ENCODE results near the gene MYL7.

MYL7 gene

GRCh38 chr7:44141221-44141850 is at the start of gene MYL7:
Gene MYL7, minus strand, starts transcription at chr7:44141332. Its CDS starts 27 bp downstream, at chr7:44141305.
- Histone ChIP-seq H3K36me3 (ENCODE audit: control insufficient read depth in 1 of 2, insufficient read depth in 2 of 2, low read length in 2 of 2) (no peaks in the 10 kb centered on the region), H3K4me1 (ENCODE audit: control insufficient read depth in 1 of 2, insufficient read depth in 2 of 2, low read length in 2 of 2) (peaks cover 0 to 15% of the 10 kb centered on the region in 2 donors), H3K4me3 (ENCODE audit: low read depth in 1 of 2, low read length in 2 of 2) (no peak within 1 kb of the TSS), H3K27ac (ENCODE audit: low read length) (no peak within 1 kb of the TSS), H3K27me3 (ENCODE audit: low read depth, low read length) (no peaks in the 10 kb centered on the region), H3K9me3 (ENCODE audit: control insufficient read depth in 1 of 2, low read length in 2 of 2) (no peaks in the 10 kb centered on the region)

GRCh38 chr7:44189993-44190872 is 49.1 kb upstream of the MYL7 start:
- no peaks in the 10 kb centered on the region for H3K4me1 ChIP-seq (ENCODE audit: control insufficient read depth in 1 of 2, insufficient read depth in 2 of 2, low read length in 2 of 2)
- no peak overlapping the region for H3K27ac ChIP-seq (ENCODE audit: low read length)
- H3K4me3 ChIP-seq (ENCODE audit: low read depth in 1 of 2, low read length in 2 of 2) = no peak overlapping the region
- no peaks in the 10 kb centered on the region for H3K9me3 ChIP-seq (ENCODE audit: control insufficient read depth in 1 of 2, low read length in 2 of 2)
- H3K27me3 ChIP-seq (ENCODE audit: low read depth, low read length) = no peaks in the 10 kb centered on the region
- H3K36me3 ChIP-seq (ENCODE audit: control insufficient read depth in 1 of 2, insufficient read depth in 2 of 2, low read length in 2 of 2) = no peaks in the 10 kb centered on the region

- Histone ChIP-seq H3K36me3 (ENCODE audit: control insufficient read depth in 1 of 2, insufficient read depth in 2 of 2, low read length in 2 of 2) (no peaks in the 10 kb centered on the region), H3K27ac (ENCODE audit: low read length) (no peak within 1 kb of the TSS), H3K9me3 (ENCODE audit: control insufficient read depth in 1 of 2, low read length in 2 of 2) (no peaks in the 10 kb centered on the region), H3K27me3 (ENCODE audit: low read depth, low read length) (no peaks in the 10 kb centered on the region), H3K4me1 (ENCODE audit: control insufficient read depth in 1 of 2, insufficient read depth in 2 of 2, low read length in 2 of 2) (no peaks in the 10 kb centered on the region), H3K4me3 (ENCODE audit: low read depth in 1 of 2, low read length in 2 of 2) (no peak within 1 kb of the TSS)
Measured at GRCh38 chr7:44189286-44189992, 48.3 kb upstream of the MYL7 start, which contains the start of gene GCK. Gene GCK, minus strand, starts transcription at chr7:44189439. Its CDS starts 486 bp downstream, at chr7:44188953.

GRCh38 chr7:44188480-44189225 is 47.5 kb upstream of the MYL7 start:
- no peaks in the 10 kb centered on the region for H3K4me1 ChIP-seq (ENCODE audit: control insufficient read depth in 1 of 2, insufficient read depth in 2 of 2, low read length in 2 of 2)
- H3K27ac ChIP-seq (ENCODE audit: low read length) = no peak overlapping the region
- H3K4me3 ChIP-seq (ENCODE audit: low read depth in 1 of 2, low read length in 2 of 2) = no peak overlapping the region
- H3K27me3 ChIP-seq (ENCODE audit: low read depth, low read length) = no peaks in the 10 kb centered on the region
- H3K36me3 ChIP-seq (ENCODE audit: control insufficient read depth in 1 of 2, insufficient read depth in 2 of 2, low read length in 2 of 2) = no peaks in the 10 kb centered on the region
- H3K9me3 ChIP-seq (ENCODE audit: control insufficient read depth in 1 of 2, low read length in 2 of 2) = no peaks in the 10 kb centered on the region

- H3K36me3 ChIP-seq (ENCODE audit: control insufficient read depth in 1 of 2, insufficient read depth in 2 of 2, low read length in 2 of 2) = no peaks in the 10 kb centered on the region
- H3K4me1 ChIP-seq (ENCODE audit: control insufficient read depth in 1 of 2, insufficient read depth in 2 of 2, low read length in 2 of 2) = no peaks in the 10 kb centered on the region
- peaks cover 0 to 4% of the 10 kb centered on the region in 2 donors for H3K9me3 ChIP-seq (ENCODE audit: control insufficient read depth in 1 of 2, low read length in 2 of 2)
- no peaks in the 10 kb centered on the region for H3K27me3 ChIP-seq (ENCODE audit: low read depth, low read length)
- H3K27ac ChIP-seq (ENCODE audit: low read length) = no peak overlapping the region
- no peak overlapping the region for H3K4me3 ChIP-seq (ENCODE audit: low read depth in 1 of 2, low read length in 2 of 2)
Measured at GRCh38 chr7:44187636-44188416, 46.7 kb upstream of the MYL7 start.

- no peaks in the 10 kb centered on the region for H3K27me3 ChIP-seq (ENCODE audit: low read depth, low read length)
- no peak overlapping the region for H3K4me3 ChIP-seq (ENCODE audit: low read depth in 1 of 2, low read length in 2 of 2)
- no peaks in the 10 kb centered on the region for H3K36me3 ChIP-seq (ENCODE audit: control insufficient read depth in 1 of 2, insufficient read depth in 2 of 2, low read length in 2 of 2)
- H3K27ac ChIP-seq (ENCODE audit: low read length) = no peak overlapping the region
- H3K4me1 ChIP-seq (ENCODE audit: control insufficient read depth in 1 of 2, insufficient read depth in 2 of 2, low read length in 2 of 2) = no peaks in the 10 kb centered on the region
- H3K9me3 ChIP-seq (ENCODE audit: control insufficient read depth in 1 of 2, low read length in 2 of 2) = peaks cover 4 to 12% of the 10 kb centered on the region in 2 donors
Measured at GRCh38 chr7:44186736-44187135, 45.6 kb upstream of the MYL7 start.

- Histone ChIP-seq H3K4me3 (ENCODE audit: low read depth in 1 of 2, low read length in 2 of 2) (no peak overlapping the region), H3K27me3 (ENCODE audit: low read depth, low read length) (no peaks in the 10 kb centered on the region), H3K9me3 (ENCODE audit: control insufficient read depth in 1 of 2, low read length in 2 of 2) (peaks cover 4 to 12% of the 10 kb centered on the region in 2 donors), H3K36me3 (ENCODE audit: control insufficient read depth in 1 of 2, insufficient read depth in 2 of 2, low read length in 2 of 2) (no peaks in the 10 kb centered on the region), H3K27ac (ENCODE audit: low read length) (no peak overlapping the region), H3K4me1 (ENCODE audit: control insufficient read depth in 1 of 2, insufficient read depth in 2 of 2, low read length in 2 of 2) (no peaks in the 10 kb centered on the region)
Measured at GRCh38 chr7:44185729-44186128, 44.6 kb upstream of the MYL7 start.

- no peaks in the 10 kb centered on the region for H3K27me3 ChIP-seq (ENCODE audit: low read depth, low read length)
- no peak overlapping the region for H3K27ac ChIP-seq (ENCODE audit: low read length)
- no peaks in the 10 kb centered on the region for H3K4me1 ChIP-seq (ENCODE audit: control insufficient read depth in 1 of 2, insufficient read depth in 2 of 2, low read length in 2 of 2)
- peaks cover 4 to 12% of the 10 kb centered on the region in 2 donors for H3K9me3 ChIP-seq (ENCODE audit: control insufficient read depth in 1 of 2, low read length in 2 of 2)
- H3K36me3 ChIP-seq (ENCODE audit: control insufficient read depth in 1 of 2, insufficient read depth in 2 of 2, low read length in 2 of 2) = no peaks in the 10 kb centered on the region
- no peak overlapping the region for H3K4me3 ChIP-seq (ENCODE audit: low read depth in 1 of 2, low read length in 2 of 2)
Measured at GRCh38 chr7:44184873-44185446, 43.8 kb upstream of the MYL7 start.

GRCh38 chr7:44184206-44184872 is 43.2 kb upstream of the MYL7 start:
- no peak overlapping the region for H3K4me3 ChIP-seq (ENCODE audit: low read depth in 1 of 2, low read length in 2 of 2)
- no peaks in the 10 kb centered on the region for H3K4me1 ChIP-seq (ENCODE audit: control insufficient read depth in 1 of 2, insufficient read depth in 2 of 2, low read length in 2 of 2)
- no peaks in the 10 kb centered on the region for H3K27me3 ChIP-seq (ENCODE audit: low read depth, low read length)
- H3K27ac ChIP-seq (ENCODE audit: low read length) = no peak overlapping the region
- H3K36me3 ChIP-seq (ENCODE audit: control insufficient read depth in 1 of 2, insufficient read depth in 2 of 2, low read length in 2 of 2) = no peaks in the 10 kb centered on the region
- H3K9me3 ChIP-seq (ENCODE audit: control insufficient read depth in 1 of 2, low read length in 2 of 2) = peaks cover 4 to 12% of the 10 kb centered on the region in 2 donors

GRCh38 chr7:44183386-44183785 is 42.3 kb upstream of the MYL7 start:
- Histone ChIP-seq H3K9me3 (ENCODE audit: control insufficient read depth in 1 of 2, low read length in 2 of 2) (peaks cover 4 to 12% of the 10 kb centered on the region in 2 donors), H3K4me3 (ENCODE audit: low read depth in 1 of 2, low read length in 2 of 2) (no peak overlapping the region), H3K36me3 (ENCODE audit: control insufficient read depth in 1 of 2, insufficient read depth in 2 of 2, low read length in 2 of 2) (no peaks in the 10 kb centered on the region), H3K4me1 (ENCODE audit: control insufficient read depth in 1 of 2, insufficient read depth in 2 of 2, low read length in 2 of 2) (no peaks in the 10 kb centered on the region), H3K27ac (ENCODE audit: low read length) (no peak overlapping the region), H3K27me3 (ENCODE audit: low read depth, low read length) (no peaks in the 10 kb centered on the region)
